HG03039 (cell line): ENCODE results near the gene CHST1.

Experiments
- ATAC-seq: cut with Tn5 transposase; IDR thresholded peaks from one replicate; pipeline ENCODE4 v1.9.1; 2021; ENCODE audit warnings: mild to moderate bottlenecking, moderate library complexity; ENCODE audit not compliant: unreplicated experiment

The CHST1 gene

DNA sequence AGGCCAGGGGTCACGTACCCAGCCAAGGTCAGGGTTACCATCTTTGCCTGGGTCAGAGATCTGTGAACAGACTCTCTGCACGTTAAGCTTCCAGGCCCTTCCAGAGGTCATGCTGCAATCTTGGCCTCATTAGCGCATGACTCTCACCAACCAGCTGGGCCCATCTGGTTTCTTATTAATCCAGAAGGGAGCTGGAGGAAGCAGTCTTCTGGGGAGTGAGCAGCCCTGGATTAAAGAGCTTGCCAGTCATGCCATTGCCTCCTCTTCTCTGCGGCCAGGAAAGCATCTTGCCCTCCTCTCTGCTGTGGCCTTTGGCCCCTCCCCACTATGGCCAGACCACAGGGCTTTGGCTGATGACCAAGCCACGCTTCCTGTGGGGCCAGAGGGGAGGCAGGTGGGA lies 57.4 kb downstream of the CHST1 start:
- no peak for ATAC-seq

DNA sequence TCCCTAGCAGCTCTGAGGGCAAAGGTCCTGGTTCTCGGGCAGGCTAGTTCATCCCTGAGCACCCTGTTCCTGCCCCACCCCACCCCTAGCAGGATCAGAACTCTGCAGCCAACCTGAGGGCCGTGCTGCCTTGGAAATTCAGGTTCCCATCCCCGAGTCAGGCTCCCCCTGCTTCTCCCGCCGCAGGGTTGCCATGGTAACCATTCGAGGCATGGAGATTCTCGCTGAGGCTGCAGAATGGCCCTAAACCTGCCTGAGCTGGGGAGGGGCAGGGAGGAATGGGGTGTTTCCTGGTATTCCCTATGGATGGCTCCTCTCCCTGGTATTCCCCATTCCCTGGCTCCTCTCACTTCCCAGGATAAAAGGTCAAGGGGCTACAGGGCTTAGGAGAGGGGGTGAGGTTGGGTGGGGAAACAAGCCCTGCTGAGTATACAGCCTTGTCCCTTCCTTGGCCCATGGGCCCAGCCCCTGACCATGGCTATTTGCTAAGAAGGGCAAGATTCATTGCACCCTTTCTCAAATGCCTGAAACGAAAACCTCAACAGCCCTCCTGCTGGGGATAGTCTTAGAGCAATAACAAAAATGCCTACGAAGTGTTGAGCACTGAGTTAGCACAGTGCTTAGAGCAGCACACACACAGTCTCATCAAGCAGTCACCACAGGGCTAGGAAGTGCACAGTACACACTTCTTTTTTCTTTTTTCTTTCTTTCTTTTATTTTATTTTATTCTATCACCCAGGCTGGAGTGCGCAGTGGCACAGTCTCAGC lies 58.7 kb downstream of the CHST1 start:
- ATAC-seq, result no peak

DNA sequence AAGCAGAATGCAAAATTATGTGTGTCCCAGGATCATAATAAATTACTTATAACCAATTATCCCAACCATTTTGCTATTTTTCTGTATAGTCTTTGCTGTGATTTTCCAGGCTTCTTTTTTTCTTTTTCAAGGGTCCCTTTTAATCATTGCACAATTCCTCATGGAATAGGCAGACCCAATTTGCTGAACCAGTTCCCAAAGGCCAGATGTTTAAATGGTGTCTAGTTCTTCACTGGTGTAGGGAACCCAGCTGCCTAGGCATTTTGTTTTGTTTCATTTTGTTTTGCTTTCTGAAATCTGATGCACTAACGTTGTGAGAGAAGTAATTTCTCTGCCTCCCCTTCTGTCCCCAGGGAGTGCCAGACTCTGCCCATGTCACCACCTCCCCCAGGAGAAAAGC lies 60.4 kb downstream of the CHST1 start:
- ATAC-seq, result no peak

DNA sequence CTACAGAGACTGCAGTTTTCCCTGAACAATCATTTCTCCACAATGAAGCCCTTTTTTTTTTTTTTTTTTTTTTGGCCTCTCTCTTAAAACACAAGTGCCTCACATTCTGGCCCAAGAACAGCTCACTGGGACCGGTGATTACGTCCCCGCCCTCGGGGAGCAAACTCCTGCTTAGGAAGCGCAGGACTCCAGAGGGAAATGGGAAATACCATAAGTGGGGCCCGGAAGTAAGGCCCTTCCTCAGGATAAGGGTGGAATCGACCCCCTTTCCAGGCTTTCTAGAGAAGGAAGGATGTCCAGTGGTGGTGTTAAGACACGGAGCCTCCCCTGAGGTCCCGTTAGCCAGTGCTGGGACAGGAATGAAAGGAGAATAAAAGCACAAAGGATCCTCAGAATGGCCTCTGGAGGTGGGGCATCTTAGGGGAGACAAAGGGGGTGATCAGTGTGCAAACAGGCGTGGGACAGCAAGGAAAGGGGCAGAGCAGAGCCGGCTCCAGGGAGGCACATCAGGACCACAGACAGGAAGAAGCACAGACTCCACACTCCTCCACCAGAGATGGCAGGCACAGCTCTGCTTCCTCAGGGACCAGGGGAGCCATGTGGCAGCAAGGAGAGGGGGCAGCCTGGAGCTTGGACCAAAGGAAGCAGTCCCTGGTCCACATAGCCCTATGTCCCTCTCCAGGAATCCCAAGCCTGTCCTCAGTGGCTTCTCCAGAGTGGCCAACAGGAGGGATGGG lies 61.3 kb downstream of the CHST1 start:
- ATAC-seq, result no peak

DNA sequence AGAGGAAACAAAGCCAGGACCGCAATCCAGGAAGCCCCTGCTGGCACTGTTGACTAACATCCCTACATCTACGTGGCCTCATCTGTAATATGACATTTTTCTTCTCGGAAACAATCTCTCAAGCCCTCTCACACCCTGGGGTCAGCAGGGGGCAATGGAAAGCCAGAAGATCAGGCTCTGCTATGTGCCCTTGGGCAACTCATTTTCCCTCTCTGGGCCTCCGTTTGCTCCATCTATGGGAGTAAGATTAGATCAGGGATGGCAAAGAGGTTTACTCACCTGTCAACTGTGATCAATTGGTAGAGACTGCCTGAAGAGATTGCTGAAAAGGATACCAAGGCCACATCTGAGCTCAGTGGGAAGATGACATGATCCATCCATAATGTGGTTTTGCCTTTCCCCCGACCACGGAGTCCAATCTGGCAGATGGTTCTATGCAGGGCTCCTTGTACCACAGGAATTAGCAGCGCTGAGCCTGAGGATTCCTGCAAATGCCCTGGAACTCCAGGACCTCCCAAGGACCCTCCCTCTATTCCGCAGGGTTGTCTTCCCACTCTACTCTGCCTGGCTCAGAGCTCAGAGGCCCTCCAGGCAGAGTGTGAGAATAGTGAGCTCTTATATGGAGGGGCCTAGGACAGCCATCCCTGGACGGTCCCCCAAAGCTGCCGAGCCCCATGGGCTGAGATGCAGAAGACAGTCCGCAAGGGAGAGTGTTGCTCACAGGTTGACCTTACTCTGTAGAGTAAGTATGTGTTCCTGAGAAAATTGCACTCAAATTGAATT lies 66.1 kb downstream of the CHST1 start:
- ATAC-seq, result no peak
